PC-3 (cell line): Measurements from ENCODE around the gene RAX2.
"Not testable (repeated sequence)": the region's sequence is repeated elsewhere in the genome, so short reads cannot be mapped to it uniquely, and the experiment has no call there.

Source experiments
- CTCF ChIP-seq: fragments of 300-600 bp; sonication (generic); conservative IDR thresholded peaks from 2 replicates; pipeline ENCODE4 v1.5.1; 2017; ENCODE audit warnings: antibody characterized with exemption, low read depth, mild to moderate bottlenecking, low read length
- EZH2 ChIP-seq: fragments of 300-600 bp; sonication (generic); IDR thresholded peaks from one replicate; pipeline ENCODE4 v1.6.1; 2017; ENCODE audit warnings: antibody characterized with exemption, mild to moderate bottlenecking, low read length; ENCODE audit not compliant: unreplicated experiment
- EZH2phosphoT487 ChIP-seq: fragments of 300-600 bp; sonication (generic); IDR thresholded peaks from 2 replicates; pipeline ENCODE4 v1.6.1; 2018; ENCODE audit warnings: mild to moderate bottlenecking, antibody characterized with exemption, low read length, borderline replicate concordance

DNA sequence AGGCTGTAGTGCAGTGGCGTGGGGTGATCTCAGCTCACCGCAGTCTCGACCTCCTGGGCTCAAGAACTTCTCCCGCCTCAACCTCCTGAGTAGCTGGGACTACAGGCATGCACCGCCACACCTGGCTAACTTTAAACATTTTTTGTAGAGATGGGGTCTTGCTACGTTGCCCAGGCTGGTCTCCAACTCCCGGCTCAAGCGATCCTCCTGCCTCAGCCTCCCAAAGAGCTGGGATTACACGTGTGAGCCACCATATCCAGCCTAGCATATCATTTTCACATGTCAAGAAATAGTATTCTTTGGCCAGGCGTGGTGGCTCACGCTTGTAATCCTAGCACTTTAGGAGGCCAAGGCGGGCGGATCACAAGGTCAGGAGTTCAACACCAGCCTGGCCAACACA lies 13.7 kb downstream of the RAX2 start:
- TF ChIP-seq CTCF, EZH2phosphoT487, EZH2: not testable (repeated sequence)
